Measurements from ENCODE around the gene C1orf115.
"Not testable (repeated sequence)": the region's sequence is repeated elsewhere in the genome, so short reads cannot be mapped to it uniquely, and the experiment has no call there.

Gene C1orf115, protein sequence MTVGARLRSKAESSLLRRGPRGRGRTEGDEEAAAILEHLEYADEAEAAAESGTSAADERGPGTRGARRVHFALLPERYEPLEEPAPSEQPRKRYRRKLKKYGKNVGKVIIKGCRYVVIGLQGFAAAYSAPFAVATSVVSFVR

GRCh38 chr1:220690140-220691052, at the start of gene C1orf115:
Gene C1orf115 (plus strand): TSS chr1:220690363. CDS start chr1:220690403, 40 bp downstream.
- peak in 1 of 2 experiments; percentile 10 for DNase-seq

DNA sequence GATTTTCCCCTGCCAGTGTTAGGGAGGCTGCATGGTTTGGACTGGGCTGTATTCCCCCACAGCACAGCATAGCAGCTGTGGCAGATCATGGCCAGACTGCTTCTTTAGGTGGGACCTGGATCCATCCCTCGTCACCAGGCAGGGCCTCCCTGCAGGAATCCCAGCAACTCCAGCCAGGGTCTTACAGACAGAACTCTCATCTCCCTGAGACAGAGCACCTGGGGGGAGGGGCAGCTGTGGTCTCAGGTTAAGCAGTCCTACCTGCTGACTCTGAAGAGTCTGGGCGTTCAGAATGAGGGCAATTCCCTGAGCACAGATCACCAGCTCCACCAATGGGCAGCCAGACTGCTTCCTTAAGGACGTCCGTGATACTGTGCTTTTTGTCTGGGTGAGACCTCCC, 47.9 kb upstream of the C1orf115 start:
- DNase-seq = no peak

- no peak for DNase-seq
Measured at GRCh38 chr1:220652995-220653394, 37.2 kb upstream of the C1orf115 start.

DNA sequence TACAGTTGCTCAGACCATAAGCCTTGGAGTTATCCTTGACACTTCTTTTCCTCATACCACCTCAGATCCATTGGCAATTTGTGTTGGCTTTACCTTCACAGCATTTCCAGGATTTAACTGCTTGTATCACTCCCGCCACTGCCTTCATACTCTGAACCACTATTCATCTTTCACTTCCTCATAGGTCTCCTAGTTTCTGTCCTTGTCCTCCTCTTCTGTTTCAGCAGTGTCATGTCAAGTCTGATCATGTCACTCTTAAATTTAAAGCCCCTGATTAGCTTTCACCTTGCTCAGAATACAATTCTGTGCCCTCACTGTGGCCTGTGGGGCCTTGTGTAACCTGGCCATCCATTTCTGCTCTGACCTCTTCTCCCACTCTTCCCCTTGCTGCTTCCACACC, 34.7 kb upstream of the C1orf115 start:
- DNase-seq = no peak

- DNase-seq = no peak
Measured at GRCh38 chr1:220655961-220656740, 34.0 kb upstream of the C1orf115 start.

DNA sequence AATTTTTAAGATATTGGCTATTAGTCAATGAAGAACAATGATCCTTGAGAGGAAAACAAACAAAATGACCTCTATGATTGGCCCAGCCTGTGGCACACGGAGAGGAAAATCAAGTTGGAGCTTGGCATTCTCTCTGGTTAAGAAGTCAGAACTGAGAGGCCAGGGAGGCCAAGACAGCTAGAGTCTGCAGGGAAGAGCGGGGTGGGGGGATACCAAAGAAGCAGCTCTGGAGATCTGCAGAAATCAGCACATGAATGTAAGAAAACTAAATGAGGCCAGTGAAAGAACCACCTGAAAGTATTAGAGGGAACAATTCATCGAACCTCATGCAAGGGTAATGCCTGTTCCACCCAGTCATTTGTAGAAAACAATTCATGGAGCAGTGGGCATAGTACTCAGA, 23.8 kb upstream of the C1orf115 start:
- DNase-seq = no peak

GRCh38 chr1:220669005-220669404, 21.2 kb upstream of the C1orf115 start:
- DNase-seq = no peak

DNA sequence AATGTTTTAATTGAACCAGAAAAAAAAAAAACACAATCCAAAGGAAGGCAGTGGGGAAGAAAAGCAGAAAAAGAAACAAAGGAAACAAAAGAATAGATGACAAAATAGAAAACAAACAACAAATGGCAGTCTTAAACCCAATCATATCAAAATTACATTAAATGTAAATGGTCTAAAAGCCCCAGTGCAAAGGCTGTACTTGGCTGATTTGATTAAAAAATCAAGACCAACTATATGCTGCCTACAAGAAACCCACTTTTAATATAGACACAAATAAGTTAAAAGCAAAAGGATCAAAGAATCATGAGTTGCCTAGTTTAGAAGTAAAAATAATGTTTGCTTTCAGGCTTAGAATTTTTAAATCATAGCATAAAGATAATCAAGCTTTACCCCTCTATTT, 19.8 kb upstream of the C1orf115 start:
- DNase-seq = no peak

DNA sequence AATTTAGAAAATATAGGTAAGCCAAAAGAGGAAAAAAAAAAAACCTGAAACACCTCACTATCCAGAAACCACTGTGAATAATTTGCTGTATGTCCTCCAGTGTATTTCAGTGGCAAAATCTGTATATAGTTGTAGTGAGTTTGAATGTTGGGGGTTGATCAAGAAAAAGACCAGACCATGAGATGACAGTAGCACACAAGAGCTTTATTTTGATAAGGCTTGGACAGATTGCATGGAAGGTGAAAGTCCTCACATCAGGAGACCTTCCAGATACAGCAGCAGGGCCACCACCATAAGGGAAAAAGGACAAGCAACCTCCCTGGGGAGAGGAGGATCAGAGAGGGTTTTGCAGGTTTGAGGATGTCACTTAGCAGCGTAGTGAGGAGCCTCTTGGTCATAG, 16.2 kb upstream of the C1orf115 start:
- DNase-seq = no peak

DNA sequence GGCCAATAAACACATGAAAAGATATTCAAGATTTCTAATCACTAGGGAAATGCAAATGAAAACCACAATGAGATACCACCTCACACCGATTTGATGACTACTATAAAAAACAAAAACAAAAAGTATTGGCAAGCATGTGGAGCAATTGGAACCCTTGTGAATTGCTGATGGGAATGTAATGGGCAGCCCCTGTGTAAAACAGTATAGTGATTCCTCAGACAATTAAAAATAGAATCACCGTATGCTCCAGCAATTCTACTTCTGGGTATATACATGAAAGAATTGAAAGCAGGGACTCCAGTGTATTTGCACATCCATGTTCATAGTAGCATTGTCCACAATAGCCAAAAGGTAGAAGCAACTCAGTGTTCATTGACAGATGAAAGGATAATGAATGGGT, 12.9 kb upstream of the C1orf115 start:
- no peak for DNase-seq

DNA sequence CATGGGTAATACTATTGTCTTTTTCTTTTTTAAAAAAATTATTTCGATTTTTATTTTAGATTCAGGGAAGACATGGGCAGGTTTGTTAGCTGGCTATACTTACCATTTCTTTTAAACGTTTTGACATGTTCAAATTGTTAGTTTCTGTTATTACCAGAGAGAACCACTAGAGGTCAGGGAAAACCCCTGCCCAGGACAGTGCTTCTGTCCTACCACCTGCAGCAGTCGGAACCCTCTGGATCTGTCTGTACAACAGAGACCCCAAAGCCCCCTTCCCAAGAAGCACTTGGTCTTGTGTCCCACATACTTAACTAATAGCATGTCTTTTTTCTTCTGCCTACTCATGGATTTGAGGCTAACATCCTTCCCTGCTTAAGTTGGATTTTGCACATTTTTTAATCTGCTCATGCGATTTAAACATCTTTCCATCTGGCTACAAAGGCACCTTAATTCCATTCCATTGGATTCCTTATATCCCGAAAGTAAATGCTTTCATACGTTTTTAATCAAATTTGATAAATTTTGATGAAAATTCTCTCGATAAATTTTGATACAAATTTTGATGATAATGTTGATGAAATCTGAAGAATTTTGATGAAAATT, 10.0 kb upstream of the C1orf115 start:
- peak; percentile 52 to 63 for DNase-seq

DNA sequence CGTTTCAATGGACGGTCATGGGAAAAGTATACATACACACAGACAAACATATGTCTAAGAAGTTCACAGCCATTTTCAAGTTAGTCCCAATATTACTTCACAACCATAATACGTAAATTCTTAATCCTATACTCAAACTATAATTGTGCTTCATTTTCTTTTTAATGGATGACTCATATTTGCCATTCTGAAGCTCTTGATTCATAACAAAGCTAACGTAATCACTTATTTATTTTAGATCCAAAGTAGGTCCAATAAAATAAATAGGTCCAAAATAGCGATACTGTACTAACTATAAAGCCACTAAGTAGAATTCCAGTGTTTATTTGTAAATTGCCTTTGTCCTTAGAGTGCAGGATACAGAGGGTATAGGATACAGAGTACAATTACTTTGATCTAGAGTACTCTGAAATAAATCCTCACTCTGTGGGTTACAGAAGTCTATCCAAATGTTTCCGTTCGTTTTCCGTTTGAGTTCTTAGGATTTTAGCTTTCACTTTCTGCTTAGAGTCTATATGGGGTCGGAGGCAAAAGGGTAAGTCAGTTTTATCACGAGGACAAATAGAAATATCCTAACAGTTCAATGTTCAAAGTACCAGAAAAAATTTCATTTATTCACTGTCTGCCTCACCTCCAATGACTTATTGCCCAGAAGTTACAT, 8.8 kb upstream of the C1orf115 start:
- no peak for DNase-seq

DNA sequence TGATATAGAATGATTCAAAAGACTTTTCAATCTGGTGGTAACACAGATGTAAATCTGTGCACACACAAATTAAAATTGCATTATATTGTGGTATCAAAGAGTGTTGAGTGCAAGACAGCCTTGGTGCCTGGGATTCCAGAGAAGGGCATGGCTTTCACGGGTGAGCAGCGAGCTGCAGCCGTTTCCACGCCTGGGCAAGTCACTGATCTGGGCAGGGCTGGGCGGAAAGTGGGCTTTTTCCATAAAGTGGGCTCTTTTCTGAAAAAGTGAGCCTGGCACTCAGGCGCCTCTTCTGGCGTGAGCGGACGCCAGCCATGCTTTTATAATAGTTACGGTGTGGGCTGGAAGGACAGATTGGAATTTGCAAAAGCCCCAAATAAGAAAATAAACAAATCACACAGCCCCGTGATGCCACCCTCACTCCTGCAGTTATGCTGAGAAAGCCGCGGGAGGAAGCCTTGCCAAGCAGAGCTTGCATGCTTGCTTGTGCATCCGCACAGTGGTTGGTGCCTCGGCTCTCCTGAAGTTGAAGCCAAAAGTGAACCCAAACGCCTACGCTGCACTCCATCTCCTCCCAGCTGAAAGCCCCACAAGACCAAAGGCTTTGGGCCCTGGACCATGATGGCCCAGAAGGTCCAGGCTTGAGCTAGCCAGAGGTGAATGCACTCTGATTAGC, 7.1 kb upstream of the C1orf115 start:
- DNase-seq = no peak

DNA sequence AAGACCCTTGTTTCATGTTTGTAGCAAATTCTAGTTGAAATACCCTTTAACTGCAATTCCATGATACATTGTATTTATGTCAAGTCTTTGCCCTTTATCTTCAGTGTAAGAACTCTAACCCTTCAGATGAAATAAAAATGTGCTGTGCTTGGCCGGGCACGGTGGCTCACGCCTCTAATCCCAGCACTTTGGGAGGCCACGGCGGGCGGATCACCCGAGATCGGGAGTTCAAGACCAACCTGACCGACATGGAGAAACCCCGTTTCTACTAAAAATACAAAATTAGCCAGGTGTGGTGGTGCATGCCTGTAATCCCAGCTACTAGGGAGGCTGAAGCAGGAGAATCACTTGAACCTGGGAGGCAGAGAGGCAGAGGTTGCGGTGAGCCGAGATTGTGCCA, 6.4 kb upstream of the C1orf115 start:
- not testable (repeated sequence) for DNase-seq

GRCh38 chr1:220684890-220685289, 5.3 kb upstream of the C1orf115 start:
- peak; percentile 6 to 8 for DNase-seq

DNA sequence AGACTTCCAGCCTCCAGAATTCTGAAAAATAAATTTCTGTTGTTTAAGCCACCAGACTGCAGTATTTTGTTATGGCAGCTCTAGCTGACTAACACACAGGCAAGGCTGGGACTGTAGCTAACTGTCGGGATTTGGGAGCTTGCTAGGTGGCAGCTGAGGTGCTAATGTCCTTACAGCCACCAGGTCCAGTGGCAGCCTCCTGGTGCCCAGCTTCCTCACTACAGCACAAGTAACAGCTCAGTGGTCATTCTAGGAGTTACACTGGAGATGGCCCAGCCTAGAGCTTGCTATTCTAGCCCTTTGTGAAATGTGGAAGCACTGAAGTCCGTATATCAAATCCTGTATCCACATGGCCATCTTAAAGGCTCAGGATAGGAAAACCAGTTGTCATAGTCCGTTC, 4.3 kb upstream of the C1orf115 start:
- DNase-seq = no peak

DNA sequence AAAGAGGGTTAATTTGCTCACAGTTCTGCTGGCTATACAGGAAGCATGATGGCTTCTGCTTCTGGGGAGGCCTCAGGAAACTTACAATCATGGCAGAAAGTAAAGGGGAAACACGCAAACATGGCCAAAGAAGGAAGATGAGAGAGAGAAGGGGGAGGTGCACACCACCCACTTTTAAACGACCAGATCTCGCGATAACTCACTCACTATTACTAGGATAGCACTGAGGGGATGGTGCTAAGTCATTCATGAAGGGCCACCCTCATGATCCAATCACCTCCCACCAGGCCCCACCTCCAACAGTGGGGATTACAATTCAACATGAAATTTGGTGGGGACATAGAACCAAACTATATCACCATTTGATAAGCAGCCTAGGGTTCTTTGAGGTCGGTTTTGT, 2.4 kb upstream of the C1orf115 start:
- DNase-seq = no peak

DNA sequence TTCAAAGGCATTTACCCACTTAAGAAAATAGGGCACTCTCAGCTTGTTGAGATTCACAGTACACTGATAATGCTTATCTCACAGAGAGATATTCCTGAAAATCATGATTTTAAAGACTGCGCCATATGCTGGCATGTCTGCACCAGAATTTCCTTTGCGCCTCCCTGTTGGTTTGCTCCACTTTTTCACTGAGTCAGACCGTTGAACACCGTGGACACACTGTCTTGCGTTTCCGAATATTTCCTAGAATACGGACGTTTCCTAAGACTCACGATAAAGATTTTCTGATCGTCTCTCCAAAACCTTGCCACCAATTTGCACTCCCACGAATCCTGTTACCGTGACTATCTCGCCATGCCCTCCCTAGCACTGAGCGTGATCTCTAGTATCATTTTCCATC, 497 bp upstream of the C1orf115 start:
- no peak for DNase-seq

DNA sequence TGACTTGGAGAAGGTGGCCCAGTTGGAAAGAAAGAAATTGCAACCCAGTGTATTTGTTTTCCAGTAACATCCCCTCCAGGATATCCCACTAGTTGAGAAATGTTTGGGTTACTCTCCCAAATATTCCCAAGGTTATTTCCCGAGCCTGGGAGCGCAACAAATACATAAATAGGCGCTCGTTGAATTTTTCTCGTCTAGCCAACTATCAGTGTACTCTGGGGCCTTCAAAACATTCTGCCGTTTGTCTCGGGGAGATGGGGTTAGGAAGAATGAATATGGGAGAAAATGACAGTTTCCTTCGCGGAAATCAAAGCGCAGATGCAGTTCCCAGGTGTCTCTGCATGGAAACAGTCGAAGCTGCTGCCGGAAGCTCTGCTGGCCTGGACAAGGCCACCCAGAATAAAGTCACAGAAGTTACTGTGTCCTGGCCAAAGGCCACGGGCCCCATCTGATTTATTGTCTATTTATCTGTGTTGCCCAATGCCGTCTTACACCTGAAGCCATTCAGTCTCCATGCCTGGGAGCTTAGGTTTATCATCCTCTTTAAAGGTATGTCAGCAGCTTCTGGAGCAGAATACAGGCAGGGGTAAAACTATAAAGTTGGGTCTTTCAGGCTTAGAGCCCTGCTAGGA, 1.0 kb downstream of the C1orf115 start:
- no peak for DNase-seq

DNA sequence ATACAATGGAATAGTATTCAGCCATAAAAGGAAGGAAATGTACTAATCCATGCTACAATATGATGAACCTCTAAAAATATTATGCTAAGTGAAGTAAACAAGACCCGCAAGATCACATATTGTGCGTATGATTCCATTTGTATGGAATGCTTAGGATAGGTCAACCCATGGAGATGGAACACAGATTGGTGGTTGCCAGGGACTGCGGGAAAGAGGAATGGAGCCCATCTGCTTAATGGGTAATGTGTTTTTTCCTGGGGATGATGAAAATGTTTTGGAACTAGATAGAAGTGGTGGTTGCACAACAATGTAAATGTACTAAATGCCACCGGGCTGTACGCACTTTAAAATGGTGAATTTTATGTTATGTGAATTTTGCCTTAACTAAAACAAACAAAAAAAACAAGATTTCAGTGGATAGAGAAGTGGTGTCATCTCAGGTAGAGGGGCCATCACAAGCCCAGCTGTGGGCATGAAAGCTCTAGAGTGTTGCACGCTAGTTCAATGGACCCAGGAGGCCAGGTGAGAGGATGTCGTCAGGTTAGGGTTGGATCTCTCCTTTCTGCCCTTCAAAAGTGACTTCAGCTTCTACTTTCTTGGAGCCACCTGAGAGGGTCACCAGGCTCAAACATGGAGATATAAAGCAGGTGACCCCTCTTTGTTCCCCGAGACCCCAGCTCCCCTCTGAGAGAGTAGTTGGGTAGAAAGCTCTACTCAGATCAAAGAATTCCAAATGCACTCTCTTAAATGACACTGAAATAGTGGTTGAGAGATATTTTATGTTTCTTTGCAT, 2.5 kb downstream of the C1orf115 start:
- DNase-seq = no peak

- no peak for DNase-seq
Measured at GRCh38 chr1:220694866-220695382, 4.8 kb downstream of the C1orf115 start.
